ENCODE measurements around the gene DNAJC7.

DNA sequence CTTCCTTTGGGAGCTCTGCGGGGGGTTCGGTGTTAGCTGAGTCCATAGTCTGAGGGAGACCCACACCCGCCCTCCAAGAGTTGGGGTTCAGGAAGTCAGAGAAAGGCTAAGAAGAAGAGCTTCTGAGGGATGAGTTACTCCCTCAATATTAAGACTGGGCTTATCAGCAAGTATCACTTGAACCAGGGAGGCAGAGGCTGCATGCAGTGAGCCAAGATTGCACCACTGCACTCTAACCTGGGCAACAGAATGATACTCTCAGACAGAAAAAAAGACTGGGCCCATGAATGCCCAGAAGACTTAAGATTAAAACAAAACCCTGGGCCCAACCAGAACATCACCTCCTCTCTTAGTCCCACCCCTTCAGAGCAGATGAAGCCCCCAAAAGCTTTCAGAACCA is 8.7 kb upstream of the DNAJC7 start:
- TF ChIP-seq, protein P1, sequence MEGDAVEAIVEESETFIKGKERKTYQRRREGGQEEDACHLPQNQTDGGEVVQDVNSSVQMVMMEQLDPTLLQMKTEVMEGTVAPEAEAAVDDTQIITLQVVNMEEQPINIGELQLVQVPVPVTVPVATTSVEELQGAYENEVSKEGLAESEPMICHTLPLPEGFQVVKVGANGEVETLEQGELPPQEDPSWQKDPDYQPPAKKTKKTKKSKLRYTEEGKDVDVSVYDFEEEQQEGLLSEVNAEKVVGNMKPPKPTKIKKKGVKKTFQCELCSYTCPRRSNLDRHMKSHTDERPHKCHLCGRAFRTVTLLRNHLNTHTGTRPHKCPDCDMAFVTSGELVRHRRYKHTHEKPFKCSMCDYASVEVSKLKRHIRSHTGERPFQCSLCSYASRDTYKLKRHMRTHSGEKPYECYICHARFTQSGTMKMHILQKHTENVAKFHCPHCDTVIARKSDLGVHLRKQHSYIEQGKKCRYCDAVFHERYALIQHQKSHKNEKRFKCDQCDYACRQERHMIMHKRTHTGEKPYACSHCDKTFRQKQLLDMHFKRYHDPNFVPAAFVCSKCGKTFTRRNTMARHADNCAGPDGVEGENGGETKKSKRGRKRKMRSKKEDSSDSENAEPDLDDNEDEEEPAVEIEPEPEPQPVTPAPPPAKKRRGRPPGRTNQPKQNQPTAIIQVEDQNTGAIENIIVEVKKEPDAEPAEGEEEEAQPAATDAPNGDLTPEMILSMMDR (IDR thresholded peaks at IDR 0.05; ENCODE audit: poor library complexity) = no peak
- TF ChIP-seq EZH2phosphoT487 (IDR thresholded peaks at IDR 0.05; ENCODE audit: low read depth, severe bottlenecking, unreplicated experiment) (no peak), EZH2 (IDR thresholded peaks at IDR 0.05; ENCODE audit: borderline replicate concordance) (no peak)

Data from hepatocyte (in vitro differentiated cells).